ENCODE measurements around the gene MACROD2.

GRCh38 chr20:14178528-14178927 lies 183.2 kb downstream of the MACROD2 start:
- TF ChIP-seq CTCF (IDR thresholded peaks at IDR 0.05; ENCODE audit: insufficient read depth, low read length, poor library complexity, severe bottlenecking) (no peak), EZH2phosphoT487 (conservative IDR thresholded peaks at IDR 0.05; ENCODE audit: low read length) (no peak)
